ENCODE measurements around the gene TOR1B. TPM values are rescaled to one million over a fixed set of nuclear protein-coding genes. Genes with fewer than 3 reads are reported as not detected.
A peak's percentile ranks its signal among the peaks of the same experiment; 100 is the strongest.

Gene TOR1B
- total and polyA plus RNA-seq, 2 of the 4 experiments (the other 2 are of a cell fraction), result 15.6 to 21.0 TPM

- ATAC-seq (ENCODE audit: low read depth), result no peak
- Histone ChIP-seq H3K4me1 (ENCODE audit: control insufficient read depth, insufficient read depth, low read length) (no peaks in the 10 kb centered on the region), H3K4me2 (ENCODE audit: low read depth, low read length) (no peak overlapping the region), H2AK5ac (ENCODE audit: low read depth, low read length) (no peak overlapping the region), H3K9me3 (ENCODE audit: control insufficient read depth, insufficient read depth, low read length) (no peaks in the 10 kb centered on the region), H2BK15ac (ENCODE audit: low read depth, low read length) (no peak overlapping the region), H3K23ac (ENCODE audit: low read depth, low read length) (no peak overlapping the region), H2BK20ac (ENCODE audit: low read depth, low read length) (no peak overlapping the region), H2AK9ac (replicated peaks; ENCODE audit: low read depth, low read length, poor library complexity) (no peak overlapping the region), H3K27ac (ENCODE audit: insufficient read depth, low read length) (no peak overlapping the region), H3K79me1 (ENCODE audit: low read depth in 1 of 2, low read length in 2 of 2) (0 out of 4 replicates have a peak, but pooled peaks cover 0 to 3% of the 10 kb centered on the region in 2 experiments), H3K4ac (ENCODE audit: low read depth, low read length) (no peak overlapping the region), H4K5ac (ENCODE audit: low read depth, low read length) (no peak overlapping the region), H3K18ac (ENCODE audit: low read depth, low read length) (no peak overlapping the region), H3K27me3 (ENCODE audit: control insufficient read depth, insufficient read depth, low read length) (no peaks in the 10 kb centered on the region), H3K9ac (ENCODE audit: low read depth, low read length) (no peak overlapping the region), H3K4me3 (ENCODE audit: insufficient read depth, low read depth, low read length) (no peak overlapping the region), H4K8ac (ENCODE audit: low read depth in 2 of 2, low read length in 2 of 2) (no peak overlapping the region), H3K56ac (ENCODE audit: extremely low read depth, insufficient read depth, low read length) (no peak overlapping the region), H3K9me1 (ENCODE audit: insufficient read depth, low read length) (peaks cover 3% of the 10 kb centered on the region; the same call in 1 of the 2 replicates), H2AFZ (replicated peaks; ENCODE audit: low read length, poor library complexity) (no peak overlapping the region), H3K14ac (replicated peaks; ENCODE audit: low read depth, low read length) (no peak overlapping the region), H3K36me3 (ENCODE audit: control insufficient read depth, insufficient read depth, low read length) (peaks cover 26% of the 10 kb centered on the region), H4K20me1 (ENCODE audit: insufficient read depth, low read length) (peaks cover 4% of the 10 kb centered on the region; the same call in 1 of the 2 replicates), H2BK5ac (ENCODE audit: low read depth, low read length, poor library complexity, severe bottlenecking) (no peak overlapping the region), H4K91ac (ENCODE audit: insufficient read depth, low read depth, low read length) (no peak overlapping the region), H2BK120ac (ENCODE audit: low read depth, low read length) (no peak overlapping the region)
- POLR2A ChIA-PET (ENCODE audit: unreplicated experiment), result no interaction called here
- BruUV-seq (replicated peaks), result no TSS peak
- TF ChIP-seq MAZ (IDR thresholded peaks at IDR 0.05; ENCODE audit: borderline replicate concordance, low read depth, low read length), result no peak
- WGBS, 2 experiments (ENCODE audit: extremely low coverage in 2 of 2, insufficient read length in 1 of 2), result 100% methylated on average over 2 of the region's 6 CpGs; no CpG with 5 or more reads in 1 of the 2 experiments
- in situ Hi-C loops (cut with MboI; ENCODE audit: low sequenced_read_pairs) (no loop called here), dilution Hi-C loops (cut with HindIII; ENCODE audit: low sequenced_read_pairs, unreplicated experiment) (no loop called here), intact Hi-C loops (cut with micrococcal nuclease) (no loop called here)
- CTCF ChIA-PET, result no interaction called here
- DNase-seq, result peak; percentile 18
Measured at GRCh38 chr9:129849901-129850300, 46.9 kb downstream of the TOR1B start.

Measured in IMR-90 (cell line).